Forelimb muscle (tissue), 1 donor: ENCODE data around the gene PSMC3IP. TPM values are rescaled to one million over a fixed set of nuclear protein-coding genes. Genes with fewer than 3 reads are reported as not detected.
A peak's percentile ranks its signal among the peaks of the same experiment; 100 is the strongest.
"Not testable (repeated sequence)": the region's sequence is repeated elsewhere in the genome, so short reads cannot be mapped to it uniquely, and the experiment has no call there.

ENCODE experiments used
- DNase-seq: peaks from one replicate; pipeline ENCODE4 v3.0.0-alpha.2; 2013; ENCODE audit warnings: low read depth
- polyA plus RNA-seq: library from polyadenylated mRNA; unstranded; fragments of 120-200 nt; gene quantifications from one replicate; pipeline ENCODE4 v1.2.1, GENCODE V29; 2013; ENCODE audit not compliant: insufficient read length

The PSMC3IP gene
- polyA plus RNA-seq: 9.3 TPM

- DNase-seq: peak; percentile 79
These were observed at the start of gene PSMC3IP for GRCh38 chr17:42577532-42578281. TSS of gene PSMC3IP (minus strand) at chr17:42577729. CDS start at chr17:42577686, 43 bp downstream.

GRCh38 chr17:42623732-42624596 lies 46.4 kb upstream of the PSMC3IP start:
- DNase-seq: no peak

GRCh38 chr17:42623271-42623670 lies 45.7 kb upstream of the PSMC3IP start:
- no peak for DNase-seq

- not testable (repeated sequence) for DNase-seq
These were observed 44.5 kb upstream of the PSMC3IP start for GRCh38 chr17:42621987-42622386.

GRCh38 chr17:42618442-42619150 lies 41.1 kb upstream of the PSMC3IP start:
- no peak for DNase-seq

- DNase-seq: no peak
These were observed 40.5 kb upstream of the PSMC3IP start for GRCh38 chr17:42617956-42618431.

- DNase-seq: no peak
These were observed 36.3 kb upstream of the PSMC3IP start for GRCh38 chr17:42613699-42614295.

GRCh38 chr17:42612013-42612412 lies 34.5 kb upstream of the PSMC3IP start:
- DNase-seq: no peak

GRCh38 chr17:42609814-42610801 lies 32.6 kb upstream of the PSMC3IP start:
- not testable (repeated sequence) for DNase-seq

- DNase-seq: peak; percentile 99
These were observed 31.8 kb upstream of the PSMC3IP start, which contains the start of the genes RETREG3 and TUBG1 for GRCh38 chr17:42609182-42609813. TSS of gene RETREG3 (minus strand) at chr17:42609374. CDS start at chr17:42609324, 50 bp downstream. TSS of gene TUBG1 (plus strand) at chr17:42609683. CDS start at chr17:42609738, 55 bp downstream.

GRCh38 chr17:42608305-42609181 lies 31.0 kb upstream of the PSMC3IP start:
- no peak for DNase-seq

- DNase-seq: no peak
These were observed 30.2 kb upstream of the PSMC3IP start for GRCh38 chr17:42607769-42608168.

GRCh38 chr17:42603318-42603717 lies 25.8 kb upstream of the PSMC3IP start:
- DNase-seq: no peak

GRCh38 chr17:42598905-42599304 lies 21.4 kb upstream of the PSMC3IP start:
- DNase-seq: no peak

GRCh38 chr17:42596386-42596785 lies 18.9 kb upstream of the PSMC3IP start:
- no peak for DNase-seq

- no peak for DNase-seq
These were observed 13.9 kb upstream of the PSMC3IP start for GRCh38 chr17:42591411-42591810.

GRCh38 chr17:42590886-42591285 lies 13.4 kb upstream of the PSMC3IP start:
- no peak for DNase-seq

GRCh38 chr17:42586514-42587230 lies 9.1 kb upstream of the PSMC3IP start:
- DNase-seq: no peak
